C4-2B (cell line): Measurements from ENCODE around the gene CFAP119.

Experiments used
- H3K27ac ChIP-seq: fragments of 450-650 bp; 2 replicates; pipeline ENCODE4 v1.5.1; 2017
- ZFX ChIP-seq: fragments of 450-650 bp; IDR thresholded peaks from 2 replicates; pipeline ENCODE4 v1.6.1; 2017
- TF ChIP-seq, protein P1 (sequence below): fragments of 450-650 bp; conservative IDR thresholded peaks from 2 replicates; pipeline ENCODE4 v1.5.1; 2017; ENCODE audit warnings: mild to moderate bottlenecking

CFAP119 gene

DNA sequence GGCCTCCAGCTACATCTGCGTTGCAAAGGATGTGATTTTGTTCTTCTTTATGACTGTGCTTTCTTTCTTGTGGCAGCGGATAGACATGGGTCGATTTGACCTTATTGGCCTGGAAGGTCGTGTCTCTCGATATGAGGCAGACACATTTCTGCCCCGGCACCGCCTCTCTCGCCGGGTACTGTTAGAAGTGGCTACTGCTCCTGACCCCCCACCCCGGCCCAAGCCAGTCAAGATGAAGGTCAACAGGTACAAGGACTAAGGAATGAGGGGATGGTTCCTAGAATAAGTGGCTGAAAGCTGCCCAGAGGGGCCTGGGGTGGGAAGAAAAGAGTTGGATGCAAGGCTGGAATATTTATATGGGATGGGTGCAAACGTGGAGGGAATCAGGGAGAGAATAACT is 41.8 kb downstream of the CFAP119 start:
- H3K27ac ChIP-seq = no peak overlapping the region

DNA sequence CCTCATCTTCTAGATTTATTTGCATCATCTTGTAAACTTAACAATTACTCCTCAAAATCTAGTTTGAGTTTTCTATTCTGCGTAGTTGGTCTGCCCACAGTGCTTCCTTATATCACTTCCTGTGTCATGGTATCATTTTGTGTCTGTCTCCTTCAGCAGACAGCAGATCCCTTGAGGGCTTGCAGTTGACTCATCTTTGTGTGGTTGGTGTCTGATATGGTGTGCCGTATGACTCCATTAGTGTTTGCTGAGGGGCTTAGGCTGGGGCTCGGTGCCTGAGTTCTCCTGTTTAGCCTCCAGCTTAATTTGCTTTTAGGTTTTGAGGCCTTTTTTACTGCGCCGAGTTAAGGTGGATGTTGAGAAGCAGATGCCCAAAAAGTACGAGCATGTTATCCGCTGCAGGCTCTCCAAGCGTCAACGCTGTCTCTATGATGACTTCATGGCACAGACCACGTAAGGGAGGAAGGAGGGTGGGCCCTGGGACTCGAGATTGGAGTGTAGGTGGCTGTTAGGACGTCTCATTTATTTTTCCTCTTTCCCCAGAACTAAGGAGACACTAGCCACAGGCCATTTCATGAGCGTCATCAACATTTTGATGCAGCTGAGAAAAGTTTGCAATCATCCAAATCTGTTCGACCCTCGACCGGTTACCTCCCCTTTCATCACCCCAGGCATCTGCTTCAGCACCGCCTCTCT is 46.0 kb downstream of the CFAP119 start:
- no peak for TF ChIP-seq ZFX
- TF ChIP-seq, protein P1, sequence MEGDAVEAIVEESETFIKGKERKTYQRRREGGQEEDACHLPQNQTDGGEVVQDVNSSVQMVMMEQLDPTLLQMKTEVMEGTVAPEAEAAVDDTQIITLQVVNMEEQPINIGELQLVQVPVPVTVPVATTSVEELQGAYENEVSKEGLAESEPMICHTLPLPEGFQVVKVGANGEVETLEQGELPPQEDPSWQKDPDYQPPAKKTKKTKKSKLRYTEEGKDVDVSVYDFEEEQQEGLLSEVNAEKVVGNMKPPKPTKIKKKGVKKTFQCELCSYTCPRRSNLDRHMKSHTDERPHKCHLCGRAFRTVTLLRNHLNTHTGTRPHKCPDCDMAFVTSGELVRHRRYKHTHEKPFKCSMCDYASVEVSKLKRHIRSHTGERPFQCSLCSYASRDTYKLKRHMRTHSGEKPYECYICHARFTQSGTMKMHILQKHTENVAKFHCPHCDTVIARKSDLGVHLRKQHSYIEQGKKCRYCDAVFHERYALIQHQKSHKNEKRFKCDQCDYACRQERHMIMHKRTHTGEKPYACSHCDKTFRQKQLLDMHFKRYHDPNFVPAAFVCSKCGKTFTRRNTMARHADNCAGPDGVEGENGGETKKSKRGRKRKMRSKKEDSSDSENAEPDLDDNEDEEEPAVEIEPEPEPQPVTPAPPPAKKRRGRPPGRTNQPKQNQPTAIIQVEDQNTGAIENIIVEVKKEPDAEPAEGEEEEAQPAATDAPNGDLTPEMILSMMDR = no peak
- no peak overlapping the region for H3K27ac ChIP-seq

More for the DNA sequence above, 41.8 kb downstream of the CFAP119 start:
- TF ChIP-seq, protein P1 = no peak
- no peak for TF ChIP-seq ZFX

DNA sequence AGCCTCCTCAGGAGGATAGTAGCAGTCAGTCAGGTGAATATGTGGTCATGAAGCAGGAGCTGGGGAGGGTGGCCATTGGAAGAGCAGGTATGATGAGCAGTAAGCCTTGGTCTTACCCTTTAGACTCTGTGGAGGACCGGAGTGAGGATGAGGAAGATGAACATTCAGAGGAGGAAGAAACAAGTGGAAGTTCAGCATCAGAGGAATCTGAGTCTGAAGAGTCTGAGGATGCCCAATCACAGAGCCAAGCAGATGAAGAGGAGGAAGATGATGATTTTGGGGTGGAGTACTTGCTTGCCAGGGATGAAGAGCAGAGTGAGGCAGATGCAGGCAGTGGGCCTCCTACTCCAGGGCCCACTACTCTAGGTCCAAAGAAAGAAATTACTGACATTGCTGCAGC is 50.1 kb downstream of the CFAP119 start:
- TF ChIP-seq, protein P1 = no peak
- TF ChIP-seq ZFX = no peak
- H3K27ac ChIP-seq = no peak overlapping the region

DNA sequence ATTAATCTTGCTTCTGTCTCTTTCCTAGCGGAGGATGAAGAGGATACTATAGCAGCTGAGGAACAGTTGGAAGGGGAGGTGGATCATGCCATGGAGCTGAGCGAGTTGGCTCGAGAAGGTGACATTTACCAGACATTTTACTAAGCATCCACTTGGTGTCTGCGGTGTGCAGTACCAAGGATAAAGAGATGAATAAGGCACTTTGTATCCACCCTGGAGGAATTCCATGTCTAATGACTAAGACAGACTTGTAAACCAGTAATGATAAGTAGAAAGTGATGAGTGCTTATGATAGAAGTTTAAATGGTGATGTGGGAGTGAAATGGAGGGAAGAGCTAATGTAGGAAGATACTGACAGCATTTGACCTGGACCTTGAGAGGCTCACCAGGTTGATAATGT is 50.9 kb downstream of the CFAP119 start:
- TF ChIP-seq ZFX = no peak
- TF ChIP-seq, protein P1 = no peak
- no peak overlapping the region for H3K27ac ChIP-seq
